Karpas-422 (cell line): ENCODE measurements around the gene GPR62. TPM values are rescaled to one million over a fixed set of nuclear protein-coding genes. Genes with fewer than 3 reads are reported as not detected.
A peak's percentile ranks its signal among the peaks of the same experiment; 100 is the strongest.

Experiments used
- DNase-seq: peaks from one replicate; pipeline ENCODE4 v3.0.0-alpha.2; 2015
- H2AFZ ChIP-seq: fragments of 200-600 bp; sonication (generic); 2 replicates; pipeline ENCODE4 v1.6.1; 2014; ENCODE audit warnings: antibody characterized with exemption, low read length, mixed read lengths
- H3K27ac ChIP-seq: fragments of 200-600 bp; sonication (generic); 2 replicates; pipeline ENCODE4 v1.5.1; 2014; ENCODE audit warnings: mild to moderate bottlenecking, low read length, moderate library complexity
- H3K27me3 ChIP-seq: fragments of 200-600 bp; sonication (generic); 2 replicates; pipeline ENCODE4 v1.6.1; 2014; ENCODE audit warnings: low read length, mixed read lengths
- H3K36me3 ChIP-seq: fragments of 200-600 bp; sonication (generic); 2 replicates; pipeline ENCODE4 v1.6.1; 2014; ENCODE audit warnings: low read length, mixed read lengths; ENCODE audit not compliant: insufficient read depth
- H3K4me1 ChIP-seq: fragments of 200-600 bp; sonication (generic); 2 replicates; pipeline ENCODE4 v1.6.1; 2014; ENCODE audit warnings: mild to moderate bottlenecking, low read length, mixed read lengths
- H3K4me2 ChIP-seq: fragments of 200-600 bp; sonication (generic); 2 replicates; pipeline ENCODE4 v1.6.1; 2014; ENCODE audit warnings: low read length, low read depth, mild to moderate bottlenecking; ENCODE audit not compliant: poor library complexity, severe bottlenecking
- H3K4me3 ChIP-seq: fragments of 200-600 bp; sonication (generic); 2 replicates; pipeline ENCODE4 v1.5.1; 2014; ENCODE audit warnings: mild to moderate bottlenecking, antibody characterized with exemption, low read length, mixed read lengths
- H3K79me2 ChIP-seq: fragments of 200-600 bp; sonication (generic); 2 replicates; pipeline ENCODE4 v1.6.1; 2014; ENCODE audit warnings: mild to moderate bottlenecking, low read length, mixed read lengths
- H3K9ac ChIP-seq: fragments of 200-600 bp; sonication (generic); 2 replicates; pipeline ENCODE4 v1.6.0; 2014; ENCODE audit warnings: low read length
- H3K9me2 ChIP-seq: fragments of 200-600 bp; sonication (generic), shearing (Covaris generic); replicated peaks from 2 replicates; pipeline ENCODE4 v1.6.0; 2014; ENCODE audit warnings: mild to moderate bottlenecking, low read length, moderate library complexity; ENCODE audit not compliant: insufficient read depth
- H3K9me3 ChIP-seq: fragments of 300-700, 200-600 bp; sonication (generic); 2 replicates; pipeline ENCODE4 v1.6.1; 2014; ENCODE audit warnings: low read length, mixed read lengths
- H4K20me1 ChIP-seq: fragments of 200-600 bp; sonication (generic); 2 replicates; pipeline ENCODE4 v1.6.1; 2014; ENCODE audit warnings: mild to moderate bottlenecking, antibody characterized with exemption, low read length, low read depth; ENCODE audit not compliant: insufficient read depth
- total RNA-seq: library from RNA; depleted of rRNA; stranded (reverse); fragments of >200 nt; shearing (Covaris generic); gene quantifications from 2 replicates; pipeline ENCODE4 v1.2.3, GENCODE V29; 2014; ENCODE audit warnings: low replicate concordance

The GPR62 gene
- total RNA-seq, 1 experiment from 2014 or later, result not detected

GRCh38 chr3:51995346-51996163 lies 40.4 kb downstream of the GPR62 start, which contains the start of gene RPL29:
TSS of gene RPL29 (minus strand) at chr3:51995895. CDS start at chr3:51995461, 434 bp downstream.
- H3K9me2 ChIP-seq, result no peaks in the 10 kb centered on the region
- H2AFZ ChIP-seq, result no peak within 1 kb of the TSS
- H3K4me3 ChIP-seq, result peak within 1 kb of the TSS; percentile 80

DNA sequence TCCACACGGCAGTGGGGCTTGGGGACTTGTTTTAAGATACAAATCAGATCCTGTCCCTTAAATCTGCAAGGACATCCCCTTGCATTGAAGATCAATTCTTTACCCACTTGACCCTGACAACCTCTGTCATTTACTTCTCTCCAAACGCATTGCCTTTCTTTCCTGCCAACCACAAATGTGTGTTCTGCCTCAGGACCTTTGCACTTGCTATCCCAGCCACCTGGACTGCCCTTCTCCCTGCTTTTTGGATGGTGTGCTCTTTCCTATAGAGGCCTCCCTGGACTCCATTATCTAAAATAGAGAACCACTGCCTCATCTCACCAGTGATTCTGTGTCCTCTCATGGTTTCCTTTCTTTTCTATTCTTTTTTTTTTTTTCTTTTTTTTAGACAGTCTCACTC lies 42.0 kb downstream of the GPR62 start:
- Histone ChIP-seq H3K4me1 (peaks cover 24% of the 10 kb centered on the region), H3K4me3 (no peak overlapping the region), H3K9me2 (no peaks in the 10 kb centered on the region), H3K4me2 (no peak overlapping the region), H3K79me2 (peaks cover 16% of the 10 kb centered on the region), H3K27me3 (no peaks in the 10 kb centered on the region), H4K20me1 (peaks cover 13% of the 10 kb centered on the region; the same call in 1 of the 2 replicates), H3K27ac (no peak overlapping the region), H3K36me3 (peaks cover 25% of the 10 kb centered on the region), H2AFZ (no peak overlapping the region), H3K9me3 (no peaks in the 10 kb centered on the region), H3K9ac (no peak overlapping the region)
- no peak for DNase-seq

More at GRCh38 chr3:51995346-51996163, 40.4 kb downstream of the GPR62 start, which contains the start of gene RPL29:
- Histone ChIP-seq H3K27ac (peak within 1 kb of the TSS; percentile 93), H3K9ac (peak within 1 kb of the TSS; percentile 87), H3K4me2 (peak within 1 kb of the TSS; percentile 86), H3K9me3 (no peaks in the 10 kb centered on the region), H3K27me3 (no peaks in the 10 kb centered on the region), H3K4me1 (peaks cover 14% of the 10 kb centered on the region), H3K36me3 (peaks cover 25% of the 10 kb centered on the region), H4K20me1 (peaks cover 12% of the 10 kb centered on the region; the same call in 1 of the 2 replicates), H3K79me2 (peaks cover 16% of the 10 kb centered on the region)
- peak; percentile 98 for DNase-seq

GRCh38 chr3:51997935-51998596 lies 42.9 kb downstream of the GPR62 start:
- Histone ChIP-seq H3K27me3 (no peaks in the 10 kb centered on the region), H4K20me1 (peaks cover 18% of the 10 kb centered on the region; the same call in 1 of the 2 replicates), H3K9me2 (no peaks in the 10 kb centered on the region), H3K4me1 (peaks cover 24% of the 10 kb centered on the region), H3K79me2 (peaks cover 16% of the 10 kb centered on the region), H2AFZ (no peak overlapping the region), H3K36me3 (peaks cover 21% of the 10 kb centered on the region), H3K4me2 (no peak overlapping the region), H3K9ac (no peak overlapping the region), H3K9me3 (no peaks in the 10 kb centered on the region), H3K4me3 (no peak overlapping the region), H3K27ac (no peak overlapping the region)
- no peak for DNase-seq

DNA sequence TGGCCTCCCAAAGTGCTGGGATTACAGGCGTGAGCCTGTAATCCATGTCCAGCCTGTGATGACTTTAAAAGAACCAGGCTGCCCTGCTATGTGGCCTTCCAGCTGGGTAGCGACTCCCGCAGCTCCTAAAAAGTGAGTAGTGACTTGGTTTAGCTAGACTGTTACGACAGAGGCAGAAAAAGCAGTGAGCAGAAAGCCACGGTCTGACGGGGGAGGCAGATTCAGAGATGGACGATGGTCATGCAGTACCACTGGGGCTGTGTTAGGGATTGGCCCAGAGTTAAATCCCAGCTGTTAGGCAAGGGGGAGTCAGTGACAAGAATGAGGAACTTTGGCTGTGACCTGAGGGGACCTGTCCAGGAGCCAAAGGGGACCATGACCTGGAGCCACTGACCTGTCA lies 43.6 kb downstream of the GPR62 start:
- H3K27ac ChIP-seq, result no peak overlapping the region
- H3K9ac ChIP-seq, result no peak overlapping the region
- H3K36me3 ChIP-seq, result peaks cover 17% of the 10 kb centered on the region
- no peak overlapping the region for H2AFZ ChIP-seq
- H4K20me1 ChIP-seq, result peaks cover 18% of the 10 kb centered on the region; the same call in 1 of the 2 replicates
- no peak for DNase-seq
- H3K27me3 ChIP-seq, result no peaks in the 10 kb centered on the region
- H3K4me1 ChIP-seq, result peaks cover 21% of the 10 kb centered on the region
- H3K9me2 ChIP-seq, result no peaks in the 10 kb centered on the region
- H3K79me2 ChIP-seq, result peaks cover 16% of the 10 kb centered on the region
- H3K4me2 ChIP-seq, result no peak overlapping the region
- H3K9me3 ChIP-seq, result no peaks in the 10 kb centered on the region
- H3K4me3 ChIP-seq, result no peak overlapping the region

- no peak for DNase-seq
- Histone ChIP-seq H3K27me3 (no peaks in the 10 kb centered on the region), H3K4me3 (no peak overlapping the region), H3K4me2 (no peak overlapping the region), H3K27ac (no peak overlapping the region), H3K9me3 (no peaks in the 10 kb centered on the region), H3K36me3 (peaks cover 8% of the 10 kb centered on the region), H3K4me1 (peaks cover 12% of the 10 kb centered on the region), H3K9ac (0 out of 2 replicates have a peak overlapping the region, but pooled peaks have one; percentile 11), H2AFZ (no peak overlapping the region), H3K9me2 (no peaks in the 10 kb centered on the region), H3K79me2 (peaks cover 9% of the 10 kb centered on the region), H4K20me1 (peaks cover 10% of the 10 kb centered on the region; the same call in 1 of the 2 replicates)
These were observed 44.7 kb downstream of the GPR62 start for GRCh38 chr3:51999846-52000245.

- H3K9me3 ChIP-seq, result no peaks in the 10 kb centered on the region
- H2AFZ ChIP-seq, result no peak overlapping the region
- H4K20me1 ChIP-seq, result peaks cover 5% of the 10 kb centered on the region; the same call in 1 of the 2 replicates
These were observed 46.3 kb downstream of the GPR62 start for GRCh38 chr3:52001443-52001974.

DNA sequence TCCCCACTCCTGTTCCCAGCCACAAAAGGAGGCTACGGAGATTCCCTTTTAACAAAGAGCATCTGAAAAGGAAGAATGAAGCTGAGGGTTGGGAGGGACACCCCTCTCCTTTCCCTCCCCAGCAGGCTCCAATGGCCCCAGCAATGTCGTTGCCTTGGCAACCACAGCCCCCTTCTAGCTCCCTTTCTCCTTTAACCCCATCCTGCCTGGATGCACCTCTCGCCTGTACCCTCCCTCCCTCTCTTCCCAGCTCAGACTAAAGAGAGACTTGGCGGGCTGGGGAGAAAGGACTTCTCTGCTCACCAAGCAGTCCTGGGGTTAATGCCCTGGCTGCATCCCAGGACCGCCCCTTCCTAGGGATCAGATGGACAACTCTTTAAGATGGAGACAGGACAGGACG lies 47.6 kb downstream of the GPR62 start:
- Histone ChIP-seq H3K36me3 (no peaks in the 10 kb centered on the region), H4K20me1 (peaks cover 5% of the 10 kb centered on the region; the same call in 1 of the 2 replicates), H3K4me1 (peaks cover 20% of the 10 kb centered on the region), H2AFZ (no peak overlapping the region), H3K4me3 (no peak overlapping the region), H3K9me3 (no peaks in the 10 kb centered on the region), H3K9me2 (no peaks in the 10 kb centered on the region), H3K4me2 (no peak overlapping the region), H3K27ac (no peak overlapping the region), H3K9ac (no peak overlapping the region), H3K27me3 (no peaks in the 10 kb centered on the region), H3K79me2 (no peaks in the 10 kb centered on the region)
- no peak for DNase-seq

More at GRCh38 chr3:52001443-52001974, 46.3 kb downstream of the GPR62 start:
- 0 out of 2 replicates have a peak overlapping the region, but pooled peaks have one; percentile 19 for H3K9ac ChIP-seq
- peak overlapping the region; percentile 36 for H3K4me2 ChIP-seq
- H3K4me1 ChIP-seq, result peaks cover 18% of the 10 kb centered on the region
- H3K36me3 ChIP-seq, result no peaks in the 10 kb centered on the region
- no peaks in the 10 kb centered on the region for H3K79me2 ChIP-seq
- DNase-seq, result peak; percentile 96
- H3K4me3 ChIP-seq, result no peak overlapping the region
- no peaks in the 10 kb centered on the region for H3K9me2 ChIP-seq
- H3K27me3 ChIP-seq, result no peaks in the 10 kb centered on the region
- H3K27ac ChIP-seq, result no peak overlapping the region
